AG10803 (cell line): Measurements from ENCODE around the gene CFAP97.

Experiments
- DNase-seq: peaks from one replicate; pipeline ENCODE4 v3.0.0; 2010; ENCODE audit warnings: low read depth
- H3K4me3 ChIP-seq: 2 replicates; pipeline ENCODE4 v1.5.1; 2011; ENCODE audit warnings: mild to moderate bottlenecking, low read length, control low read depth
- TF ChIP-seq, protein P1 (sequence below): conservative IDR thresholded peaks from 2 replicates; pipeline ENCODE4 v1.5.1; 2011; ENCODE audit warnings: mild to moderate bottlenecking, low read length, control low read depth, inconsistent platforms

The CFAP97 gene

DNA sequence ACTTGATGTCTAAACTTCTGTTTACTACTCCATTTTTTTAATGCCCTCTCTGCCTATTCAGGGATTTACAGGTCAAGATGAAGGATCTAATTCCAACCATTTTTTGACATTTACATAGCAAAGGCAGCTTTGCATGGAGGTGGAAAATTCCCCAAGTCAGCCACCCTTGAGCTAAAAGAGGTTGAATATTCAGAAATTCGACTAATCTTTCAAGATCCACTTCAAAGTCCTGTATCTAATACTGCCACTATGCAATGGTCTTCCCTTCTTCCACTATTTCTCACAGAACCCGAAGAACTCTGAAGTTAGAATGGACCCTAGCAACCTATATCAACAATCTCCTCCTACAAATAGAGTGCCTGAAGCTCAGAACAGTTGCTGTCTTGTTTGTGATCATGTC, 21.6 kb downstream of the CFAP97 start:
- DNase-seq = no peak
- TF ChIP-seq, protein P1, sequence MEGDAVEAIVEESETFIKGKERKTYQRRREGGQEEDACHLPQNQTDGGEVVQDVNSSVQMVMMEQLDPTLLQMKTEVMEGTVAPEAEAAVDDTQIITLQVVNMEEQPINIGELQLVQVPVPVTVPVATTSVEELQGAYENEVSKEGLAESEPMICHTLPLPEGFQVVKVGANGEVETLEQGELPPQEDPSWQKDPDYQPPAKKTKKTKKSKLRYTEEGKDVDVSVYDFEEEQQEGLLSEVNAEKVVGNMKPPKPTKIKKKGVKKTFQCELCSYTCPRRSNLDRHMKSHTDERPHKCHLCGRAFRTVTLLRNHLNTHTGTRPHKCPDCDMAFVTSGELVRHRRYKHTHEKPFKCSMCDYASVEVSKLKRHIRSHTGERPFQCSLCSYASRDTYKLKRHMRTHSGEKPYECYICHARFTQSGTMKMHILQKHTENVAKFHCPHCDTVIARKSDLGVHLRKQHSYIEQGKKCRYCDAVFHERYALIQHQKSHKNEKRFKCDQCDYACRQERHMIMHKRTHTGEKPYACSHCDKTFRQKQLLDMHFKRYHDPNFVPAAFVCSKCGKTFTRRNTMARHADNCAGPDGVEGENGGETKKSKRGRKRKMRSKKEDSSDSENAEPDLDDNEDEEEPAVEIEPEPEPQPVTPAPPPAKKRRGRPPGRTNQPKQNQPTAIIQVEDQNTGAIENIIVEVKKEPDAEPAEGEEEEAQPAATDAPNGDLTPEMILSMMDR = no peak
- no peak overlapping the region for H3K4me3 ChIP-seq

DNA sequence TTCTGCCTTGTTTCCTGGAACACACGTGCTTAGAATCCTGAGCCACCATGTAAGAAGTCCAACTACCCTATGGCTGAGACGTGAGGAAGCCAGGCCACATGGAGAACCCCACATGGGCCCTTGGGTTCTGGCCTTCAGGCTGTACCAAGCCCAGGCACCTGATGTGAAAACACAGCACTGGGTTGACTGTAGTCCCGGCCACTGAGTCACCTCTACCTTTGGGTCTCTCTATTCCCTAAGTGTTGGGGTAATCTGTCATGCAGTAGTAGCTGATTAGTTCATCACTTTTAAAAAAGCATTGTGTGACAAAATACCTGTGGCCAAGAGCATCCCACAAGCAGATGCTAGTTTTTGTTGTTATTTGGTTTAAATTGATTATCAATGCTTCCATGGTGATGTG, 24.3 kb downstream of the CFAP97 start:
- no peak for DNase-seq
- no peak overlapping the region for H3K4me3 ChIP-seq
- TF ChIP-seq, protein P1 = no peak

DNA sequence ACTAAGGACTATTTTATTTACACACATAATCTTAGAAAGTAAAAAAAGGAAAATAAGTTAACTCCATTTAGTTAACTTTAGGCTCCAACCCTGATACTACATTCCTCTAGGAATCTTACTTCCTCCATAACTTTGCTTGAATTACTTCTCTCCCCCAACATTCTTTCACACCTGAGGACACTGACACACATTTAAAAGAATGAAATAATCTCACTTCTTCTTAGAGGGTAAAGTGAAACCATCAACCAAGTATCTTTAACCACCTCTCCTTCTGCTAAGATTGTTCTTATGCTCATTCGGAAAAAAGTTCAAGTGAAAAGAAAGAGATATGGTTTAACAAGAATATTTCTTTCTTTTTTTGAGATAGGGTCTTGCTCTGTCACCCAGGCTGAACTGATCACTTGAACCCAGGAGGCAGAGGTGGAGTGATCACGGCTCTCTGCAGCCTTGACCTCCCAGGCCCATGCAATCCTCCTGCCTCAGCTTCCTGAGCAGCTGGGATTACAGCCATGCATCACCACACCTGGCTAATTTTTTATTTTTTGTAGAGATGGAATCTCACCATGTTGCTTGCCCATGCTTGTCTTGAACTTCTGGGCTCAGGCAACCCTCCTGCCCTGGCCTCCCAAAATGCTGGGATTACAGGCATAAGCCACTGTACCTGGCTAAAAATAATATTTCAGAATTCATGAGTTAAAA, 32.3 kb downstream of the CFAP97 start:
- DNase-seq = no peak
- TF ChIP-seq, protein P1 = no peak
- H3K4me3 ChIP-seq = no peak overlapping the region

DNA sequence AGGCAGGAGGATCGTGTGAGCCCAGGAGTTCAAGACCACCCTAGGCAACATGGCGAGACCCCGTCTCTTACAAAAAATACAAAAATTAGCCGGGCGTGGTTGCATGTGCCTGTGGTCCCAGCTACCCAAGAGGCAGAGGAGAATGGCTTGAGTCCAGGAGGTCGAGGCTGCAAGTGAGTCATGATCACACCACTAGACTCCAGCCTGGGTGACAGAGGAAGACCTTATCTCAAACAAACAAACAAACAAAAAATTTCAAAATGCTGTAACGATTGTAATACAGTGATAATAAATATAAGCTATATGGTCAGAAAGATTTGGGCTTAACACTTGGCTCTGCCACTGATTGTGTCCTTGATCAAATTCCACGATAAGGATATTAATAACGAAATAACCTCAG, 36.6 kb downstream of the CFAP97 start:
- no peak for DNase-seq
- H3K4me3 ChIP-seq = no peak overlapping the region
- TF ChIP-seq, protein P1 = no peak

DNA sequence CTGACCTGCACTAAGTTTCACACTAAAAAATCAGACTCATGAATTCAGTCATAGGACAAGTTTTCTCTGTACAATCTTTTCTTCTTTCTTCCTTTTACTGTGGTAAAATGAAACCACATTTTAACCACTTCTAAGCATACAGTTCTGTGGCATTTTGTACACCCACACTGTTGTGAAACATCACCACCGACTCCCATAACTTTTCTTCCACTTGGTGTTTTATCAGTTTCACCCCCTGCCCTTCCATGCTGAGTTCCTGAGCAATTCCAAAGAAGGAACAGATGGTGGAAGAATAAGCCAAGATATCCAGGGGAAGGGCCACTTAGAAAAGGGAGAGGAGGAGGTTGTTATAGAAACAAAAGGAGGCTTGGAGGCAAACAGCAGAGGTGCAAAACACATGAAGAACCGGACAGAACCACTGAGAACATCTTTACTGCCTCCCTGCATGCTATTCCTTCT, 38.2 kb downstream of the CFAP97 start:
- TF ChIP-seq, protein P1 = no peak; the same call in 1 of the 2 replicates
- no peak overlapping the region for H3K4me3 ChIP-seq
- DNase-seq = peak; percentile 74

DNA sequence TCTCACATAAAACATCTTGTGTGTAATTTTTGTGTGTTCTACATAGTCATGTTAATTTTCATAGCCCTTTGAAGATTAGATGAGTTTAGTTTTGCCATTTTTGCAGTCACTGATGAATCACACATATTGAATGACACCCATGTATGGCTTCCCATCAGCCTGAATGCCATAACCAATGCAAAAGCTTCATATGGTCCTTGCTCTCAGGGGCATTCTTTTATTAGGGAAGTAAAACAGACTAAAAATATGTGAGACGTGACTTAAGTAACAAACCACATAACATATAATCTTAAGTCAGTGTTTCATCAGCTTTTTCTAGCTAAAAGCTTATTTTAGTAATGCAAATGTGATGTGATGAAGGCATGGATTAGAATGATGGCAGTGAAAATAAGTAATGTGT, 52.5 kb downstream of the CFAP97 start:
- TF ChIP-seq, protein P1 = no peak
- DNase-seq = no peak
- no peak overlapping the region for H3K4me3 ChIP-seq

DNA sequence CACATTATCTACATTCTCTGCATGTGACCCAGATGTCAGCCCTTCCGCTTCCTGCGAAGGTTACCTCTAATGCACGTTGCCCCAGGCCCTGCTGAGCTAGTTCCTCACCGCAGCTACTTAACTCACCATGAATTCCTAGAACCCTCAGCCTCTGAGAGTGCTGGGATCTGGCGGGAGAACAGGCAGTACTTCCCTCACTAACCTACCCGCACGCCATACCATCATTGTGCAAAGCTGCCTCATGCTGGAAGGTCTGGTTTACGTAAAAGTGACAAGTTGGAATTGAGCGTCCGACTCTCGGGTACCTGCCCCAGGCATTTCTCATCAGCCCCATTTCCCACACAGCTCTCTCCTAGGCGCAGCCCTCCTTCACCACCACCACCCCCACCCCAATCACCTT, 54.4 kb downstream of the CFAP97 start:
- TF ChIP-seq, protein P1 = no peak
- no peak for DNase-seq

More for the DNA sequence above, 54.4 kb downstream of the CFAP97 start:
- H3K4me3 ChIP-seq = no peak overlapping the region
